HG02571 (cell line): ENCODE measurements around the gene LMCD1.
"Not testable (repeated sequence)": the region's sequence is repeated elsewhere in the genome, so short reads cannot be mapped to it uniquely, and the experiment has no call there.

Source experiments
- ATAC-seq: cut with Tn5 transposase; IDR thresholded peaks from one replicate; pipeline ENCODE4 v1.9.1; 2021; ENCODE audit warnings: mild to moderate bottlenecking, moderate library complexity; ENCODE audit not compliant: unreplicated experiment

LMCD1 gene

DNA sequence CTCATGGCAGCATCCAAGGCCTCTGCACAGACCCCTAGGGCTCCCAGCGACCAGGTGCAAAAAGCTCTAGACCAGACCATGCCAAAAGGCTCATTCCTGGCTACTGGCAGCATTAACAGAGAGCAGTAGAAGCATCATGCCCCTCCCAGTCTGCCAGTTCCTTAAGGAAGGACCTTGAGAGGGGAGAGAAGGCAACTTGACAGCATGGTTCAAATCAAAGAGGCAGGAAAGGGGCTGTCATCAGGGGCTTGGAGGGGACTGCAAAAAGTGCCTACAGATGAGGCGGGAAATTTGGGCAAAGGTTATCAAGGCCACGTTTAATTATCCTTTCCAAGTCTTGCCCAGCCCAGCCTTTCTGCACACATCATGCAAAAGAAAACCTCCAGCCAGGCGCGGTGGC, 78.3 kb downstream of the LMCD1 start:
- no peak for ATAC-seq

DNA sequence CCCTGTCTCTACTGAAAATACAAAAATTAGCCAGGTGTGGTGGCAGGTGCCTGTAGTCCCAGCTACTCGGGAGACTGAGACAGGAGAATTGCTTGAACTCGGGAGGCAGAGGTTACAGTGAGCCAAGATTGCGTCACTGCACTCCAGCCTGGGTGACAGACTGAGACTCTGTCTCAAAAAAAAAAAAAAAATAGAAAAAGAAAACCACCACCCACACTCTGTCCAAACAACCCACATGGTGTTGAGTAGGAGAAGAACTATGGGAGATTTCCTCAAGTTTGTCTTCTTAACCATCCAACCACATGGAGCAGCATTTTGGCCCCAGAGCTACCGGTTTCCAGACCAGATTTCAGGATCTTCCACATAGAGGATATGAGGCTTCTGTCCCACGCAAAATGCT, 78.8 kb downstream of the LMCD1 start:
- ATAC-seq = not testable (repeated sequence)

DNA sequence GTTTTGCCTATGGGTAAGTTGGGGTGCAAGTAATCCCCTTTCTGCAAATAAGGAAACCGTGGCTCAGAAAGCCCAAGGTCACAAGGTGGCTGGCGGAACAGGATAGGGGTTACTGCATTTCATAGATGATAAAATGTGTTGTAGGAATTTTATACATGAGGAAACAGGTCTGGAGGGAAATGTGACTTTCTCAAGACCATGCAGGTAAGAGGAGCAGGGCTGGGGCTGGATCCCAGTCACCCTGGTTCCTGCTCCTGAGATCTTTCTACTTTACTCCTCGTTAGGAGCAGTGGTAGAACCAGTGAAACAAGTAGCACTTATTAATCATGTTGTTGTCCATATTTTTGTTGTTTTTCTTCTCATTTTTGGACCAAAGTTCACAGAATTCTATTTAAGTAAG, 79.8 kb downstream of the LMCD1 start:
- no peak for ATAC-seq

DNA sequence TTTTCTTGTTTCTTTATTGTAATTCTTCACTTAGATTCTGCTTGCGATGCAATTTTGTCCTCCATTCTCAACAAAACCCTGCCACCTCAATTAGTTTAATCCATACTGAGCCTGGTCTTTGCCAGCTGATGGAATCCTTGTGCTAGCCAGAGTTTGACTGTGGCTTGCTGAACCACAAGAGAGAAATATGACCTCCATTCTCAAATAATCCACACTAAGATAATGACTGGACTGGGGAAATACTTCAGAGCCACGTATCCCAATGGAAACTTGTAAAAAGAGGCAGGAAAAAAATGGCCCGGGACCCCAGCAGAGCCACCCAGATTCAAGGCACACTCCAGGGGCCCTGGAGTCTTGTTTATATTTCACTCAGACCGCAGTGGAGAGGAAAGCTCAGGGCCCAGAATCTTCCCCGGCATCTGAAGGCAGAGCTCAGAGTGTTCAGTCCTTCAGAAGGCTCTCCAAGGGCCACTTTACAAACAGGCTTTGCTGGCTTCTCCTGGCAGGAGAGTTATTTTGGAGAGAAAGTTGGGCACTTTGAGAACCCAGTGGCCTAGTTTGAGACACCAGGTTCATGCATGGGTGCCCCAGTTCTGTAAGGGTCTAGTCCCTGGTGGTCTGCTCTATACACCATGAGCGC, 80.3 kb downstream of the LMCD1 start:
- no peak for ATAC-seq

DNA sequence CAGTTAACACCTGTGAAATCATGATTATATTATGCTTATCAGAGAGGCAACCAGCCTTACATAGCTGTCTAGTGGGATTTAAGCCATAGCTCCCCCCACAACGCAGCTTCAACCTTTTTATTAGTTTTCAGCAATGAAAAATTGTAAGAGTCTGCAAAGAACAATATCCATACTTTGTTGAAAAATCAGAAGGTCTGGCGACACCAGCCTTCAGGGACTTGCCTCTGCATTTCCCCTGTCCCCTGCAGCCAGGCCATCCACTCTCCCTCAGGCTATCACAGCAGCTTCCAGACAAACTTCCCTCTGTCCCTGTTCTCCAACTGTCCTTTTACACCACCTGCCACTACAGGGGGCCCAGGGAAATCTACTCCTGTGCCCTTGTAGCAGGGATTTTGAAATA, 83.0 kb downstream of the LMCD1 start:
- no peak for ATAC-seq

DNA sequence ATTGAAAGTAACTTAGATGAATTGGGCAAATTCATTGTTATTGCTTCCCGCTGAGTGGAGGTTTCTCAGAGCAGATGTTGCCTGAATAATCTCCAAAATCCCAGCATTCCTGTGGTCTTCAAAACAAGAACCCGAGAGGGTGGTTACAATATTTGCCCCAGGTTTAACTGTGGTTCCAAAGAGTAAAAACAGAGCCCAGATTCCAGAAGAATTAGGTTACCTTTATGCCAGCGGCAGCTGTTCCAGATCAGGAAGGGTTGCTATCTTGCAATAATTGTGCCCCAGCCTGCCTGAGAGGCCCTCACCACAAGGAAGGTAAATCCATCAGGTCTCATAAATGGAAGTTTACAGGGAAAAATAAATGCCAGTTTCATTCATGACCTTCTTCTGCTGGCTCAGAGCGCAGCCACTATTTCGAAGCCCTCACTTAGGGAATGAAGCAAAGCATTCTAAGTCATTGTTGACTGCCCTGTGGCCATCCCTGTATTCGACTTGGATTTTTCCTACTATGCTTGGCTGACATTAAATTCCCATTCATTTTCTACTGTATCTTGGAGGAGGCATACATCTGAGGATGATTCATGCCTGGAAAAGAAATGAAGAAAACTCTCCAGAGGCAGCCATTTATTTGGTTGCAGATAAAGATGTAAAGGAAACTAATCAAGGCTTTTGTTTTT, 88.4 kb downstream of the LMCD1 start:
- no peak for ATAC-seq

DNA sequence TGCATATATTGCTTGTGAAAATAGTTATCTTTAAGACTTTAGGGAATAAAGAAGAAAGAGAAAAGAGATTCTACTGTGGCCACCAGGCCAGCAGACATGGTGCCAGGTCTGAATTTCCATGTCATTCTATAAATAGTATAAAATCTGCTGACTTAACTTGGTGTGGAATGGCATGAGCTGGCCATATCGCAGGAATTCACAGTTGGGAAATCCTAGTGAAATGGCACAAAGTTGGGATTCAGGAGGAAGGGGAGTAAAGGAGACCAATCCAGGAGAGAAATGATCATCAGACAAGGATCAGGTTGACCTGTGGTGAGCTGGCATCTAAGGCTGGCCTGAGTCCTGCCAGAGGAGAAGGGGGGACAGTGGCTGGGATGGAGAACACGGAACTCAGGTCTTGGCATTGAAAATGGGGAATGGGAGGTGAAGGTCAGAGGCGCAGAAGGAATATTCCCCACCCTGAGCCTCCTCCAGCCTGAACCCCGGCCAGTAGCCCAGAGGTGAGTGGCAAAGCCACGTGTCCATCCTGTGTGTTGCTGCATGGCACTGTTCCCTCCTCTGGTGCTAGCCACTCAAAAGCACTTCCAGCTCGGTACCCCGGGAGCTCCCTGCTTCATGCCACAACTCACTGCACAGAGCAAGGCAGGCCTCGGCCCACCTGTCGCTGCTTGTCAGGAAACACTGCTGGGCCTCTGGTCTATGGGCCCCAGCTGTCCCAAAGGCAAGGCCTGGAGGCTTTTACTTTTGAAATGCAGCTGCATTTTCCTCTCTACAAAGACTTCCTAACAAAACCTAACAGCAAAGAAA, 91.6 kb downstream of the LMCD1 start:
- ATAC-seq = no peak

DNA sequence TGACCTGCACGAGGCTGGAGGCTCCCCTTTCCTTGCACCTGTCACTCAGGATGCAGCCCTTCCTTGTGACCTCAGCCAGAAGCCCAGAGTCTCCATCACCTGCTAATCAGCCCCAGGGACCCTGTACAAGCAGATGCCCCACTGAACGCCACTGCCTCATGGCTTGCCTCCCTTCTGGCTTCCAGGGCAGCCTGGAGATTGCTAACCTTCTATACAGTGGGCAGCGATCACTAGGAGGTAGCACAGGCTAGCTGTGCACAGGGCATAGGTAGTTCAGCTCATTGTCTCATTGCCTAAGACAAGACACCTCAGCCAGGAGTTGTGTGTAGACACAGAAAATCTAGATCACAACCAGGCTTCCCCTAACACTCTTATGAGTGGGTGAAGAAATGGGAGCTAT, 93.6 kb downstream of the LMCD1 start:
- ATAC-seq = no peak

DNA sequence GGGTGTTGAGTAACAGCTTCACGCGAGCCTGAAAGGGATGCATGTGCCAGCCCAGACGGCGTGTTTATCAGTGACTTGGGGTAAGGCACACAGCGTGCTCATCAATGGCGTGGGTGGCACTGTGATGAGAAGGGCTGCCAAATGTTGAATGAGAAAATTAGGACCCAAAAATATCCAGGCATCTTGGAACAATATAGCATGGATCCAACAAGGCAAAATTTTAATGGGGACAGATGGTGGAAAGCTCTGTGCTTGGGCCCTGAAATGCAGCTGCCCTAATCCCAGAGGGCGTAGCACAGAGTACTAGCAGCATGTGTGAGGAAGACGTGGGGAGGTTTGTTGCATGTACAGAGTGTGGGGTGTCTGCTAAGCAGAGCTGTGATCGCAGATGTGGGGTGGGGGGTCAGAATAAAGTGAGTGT, 94.1 kb downstream of the LMCD1 start:
- no peak for ATAC-seq

DNA sequence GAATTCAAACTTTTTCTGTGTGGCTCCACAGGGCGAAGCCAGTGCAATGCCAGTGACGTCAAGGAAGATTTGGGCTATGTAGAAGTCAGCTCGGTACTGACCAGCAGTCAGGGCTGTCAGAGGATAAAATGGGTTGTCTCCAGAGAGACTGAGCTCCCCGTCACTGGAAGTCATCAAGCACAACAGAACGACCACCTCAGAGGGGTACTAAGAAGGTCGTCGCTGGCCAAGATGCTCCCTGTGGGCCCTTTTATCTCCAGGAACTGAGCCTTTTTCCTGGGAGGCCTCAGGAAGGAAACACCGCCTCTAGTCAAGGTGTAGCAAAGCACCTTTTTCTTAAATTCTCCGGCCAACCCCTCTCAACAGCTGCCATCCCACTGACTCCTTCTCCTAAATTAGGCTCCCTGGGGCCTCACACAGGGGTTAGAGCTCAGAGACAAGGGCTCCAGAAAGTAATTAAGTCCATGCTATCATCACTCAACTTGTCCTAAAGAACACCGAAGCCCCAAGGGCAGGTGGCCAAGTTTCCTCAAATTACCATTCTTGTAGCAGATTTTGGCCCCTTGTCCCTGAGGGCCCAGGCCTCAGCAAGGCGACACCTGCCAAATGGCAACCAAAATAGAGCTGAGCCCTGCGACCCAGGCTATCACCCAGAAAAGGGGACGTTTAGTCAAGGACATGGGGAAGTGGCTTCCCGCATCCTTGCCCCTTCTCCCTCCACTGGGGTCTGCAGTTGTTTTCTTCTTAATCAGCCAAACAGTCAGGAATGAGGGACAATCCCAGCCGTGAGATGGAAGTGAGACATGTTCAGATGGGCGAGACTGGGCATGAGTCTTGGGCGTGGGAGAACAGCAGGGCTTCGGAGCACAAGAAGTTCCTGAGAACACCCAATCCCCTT, 94.9 kb downstream of the LMCD1 start:
- no peak for ATAC-seq

DNA sequence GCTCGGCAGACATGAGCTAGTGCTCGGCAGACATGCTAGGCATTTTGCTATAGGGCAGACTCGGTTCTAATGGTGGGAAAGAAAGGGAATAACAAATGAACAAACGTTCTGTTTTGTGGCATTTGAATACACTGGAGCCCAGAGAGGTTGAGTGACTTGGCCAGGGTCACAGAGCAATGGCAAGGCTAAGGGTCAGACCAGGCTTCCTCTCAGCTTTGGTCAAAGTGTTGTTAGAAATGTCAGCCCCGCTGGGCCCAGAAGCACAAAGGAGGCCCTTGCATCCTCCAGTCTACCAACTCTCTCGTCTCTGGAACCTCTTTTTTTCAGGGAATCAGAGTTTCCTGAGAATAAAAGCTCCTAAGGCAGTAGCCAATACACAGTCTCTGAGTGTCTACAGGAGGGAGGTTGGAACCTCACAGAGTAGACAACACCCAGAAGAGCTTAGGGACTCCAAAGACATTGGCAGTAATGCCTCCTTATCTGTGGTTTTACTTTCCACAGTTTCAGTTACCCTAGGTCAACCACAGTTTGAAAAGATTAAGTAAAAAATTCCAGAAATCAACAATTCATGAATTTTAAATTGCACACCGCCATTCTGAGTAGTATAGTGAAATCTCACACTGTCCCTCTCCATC, 95.7 kb downstream of the LMCD1 start:
- no peak for ATAC-seq

DNA sequence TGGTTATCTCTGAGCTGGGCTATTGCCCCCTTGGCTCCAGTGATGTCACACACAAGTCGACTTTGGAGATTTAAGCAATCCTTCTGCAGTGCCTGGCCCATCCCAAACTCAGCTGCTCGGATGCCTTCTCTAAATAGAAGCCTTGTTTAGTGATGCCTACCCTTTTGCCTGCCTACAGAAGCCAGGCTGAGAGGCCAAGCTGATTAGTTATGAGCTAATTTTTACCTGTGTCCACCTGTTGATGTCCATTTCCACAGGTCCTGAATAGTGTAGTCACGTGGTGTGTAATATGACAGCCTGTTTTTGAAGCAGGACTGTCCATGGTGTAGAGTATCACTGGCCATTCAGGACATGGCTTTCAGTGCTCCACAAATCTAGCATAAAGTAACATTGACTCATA, 97.5 kb downstream of the LMCD1 start:
- ATAC-seq = no peak

DNA sequence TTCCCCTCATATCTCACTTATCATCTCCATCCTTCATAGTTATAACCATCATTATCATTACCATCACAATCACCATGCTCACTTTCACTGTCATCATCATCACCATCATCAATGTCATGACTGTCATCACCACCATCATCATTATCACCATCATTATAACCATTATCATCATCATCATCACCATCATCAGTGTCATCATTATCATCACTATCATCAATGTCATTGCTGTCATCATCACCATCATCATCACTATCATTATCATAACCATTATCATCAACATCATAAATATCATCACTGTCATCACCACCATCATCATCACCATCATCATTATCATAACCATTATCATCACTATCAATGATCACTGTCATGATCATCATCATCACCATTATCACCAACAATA, 98.8 kb downstream of the LMCD1 start:
- no peak for ATAC-seq

DNA sequence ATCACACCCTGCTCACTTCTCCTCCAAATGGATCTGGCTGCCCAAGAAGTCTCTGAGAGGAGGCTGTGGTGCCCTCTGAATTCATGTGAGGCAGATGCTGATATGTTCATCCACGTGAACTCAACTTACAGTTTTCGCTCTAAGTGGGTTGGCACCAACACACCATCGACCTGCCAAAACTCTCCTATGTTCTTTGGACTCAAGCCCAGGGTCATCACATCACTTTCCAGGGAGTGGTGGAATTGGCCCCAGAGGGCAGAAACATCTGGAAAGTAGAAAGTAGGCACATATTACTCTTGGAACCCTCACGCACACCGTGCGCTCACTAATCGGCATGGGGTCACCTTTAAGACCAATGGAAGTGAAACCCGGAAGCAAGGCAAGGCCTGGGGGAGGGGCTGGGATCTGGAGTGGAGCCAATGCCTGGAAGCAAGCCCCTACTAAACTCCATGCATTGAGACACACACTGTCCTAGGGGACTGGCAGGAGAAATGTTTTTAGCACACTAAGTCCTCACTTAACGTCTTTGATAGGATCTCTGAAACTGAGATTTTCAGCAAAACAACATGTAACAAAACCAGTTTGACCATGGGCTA, 101.6 kb downstream of the LMCD1 start:
- no peak for ATAC-seq

DNA sequence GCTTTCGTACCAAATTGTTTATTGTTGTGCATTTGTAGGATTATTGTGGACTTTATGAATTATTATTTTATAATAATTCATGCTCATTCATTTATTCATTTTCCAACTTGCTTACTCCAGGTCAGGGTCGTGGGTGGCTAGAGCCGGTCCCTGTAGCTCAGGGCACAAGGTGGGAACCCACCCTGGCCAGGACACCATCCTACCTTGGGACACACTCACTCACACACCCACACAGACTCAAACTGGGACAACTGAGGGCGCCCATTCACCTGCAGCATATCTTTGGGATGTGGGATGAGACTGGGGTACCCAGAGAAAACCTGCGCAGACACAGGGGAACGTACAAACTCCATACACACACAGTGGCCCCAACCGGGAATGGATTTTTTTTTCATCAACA, 102.4 kb downstream of the LMCD1 start:
- ATAC-seq = no peak

DNA sequence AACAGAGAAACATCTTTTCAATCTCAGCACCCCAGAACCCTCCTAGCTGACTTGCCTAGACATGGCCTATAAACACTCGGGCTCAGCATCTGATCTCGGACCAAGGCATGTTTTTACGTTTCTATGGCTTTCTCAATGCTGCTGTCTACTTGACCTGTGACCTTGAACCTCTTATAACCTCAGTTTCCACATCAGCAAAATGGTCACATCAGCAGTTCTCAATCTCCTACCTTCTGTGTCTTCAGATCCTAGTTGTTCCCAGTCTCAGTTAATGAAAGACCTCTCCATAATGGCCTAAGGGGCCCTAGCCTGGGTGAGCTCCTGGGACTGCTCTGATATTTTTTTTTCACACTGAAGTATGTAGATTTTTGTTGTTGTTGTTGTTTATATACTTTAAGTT, 103.4 kb downstream of the LMCD1 start:
- ATAC-seq = no peak

DNA sequence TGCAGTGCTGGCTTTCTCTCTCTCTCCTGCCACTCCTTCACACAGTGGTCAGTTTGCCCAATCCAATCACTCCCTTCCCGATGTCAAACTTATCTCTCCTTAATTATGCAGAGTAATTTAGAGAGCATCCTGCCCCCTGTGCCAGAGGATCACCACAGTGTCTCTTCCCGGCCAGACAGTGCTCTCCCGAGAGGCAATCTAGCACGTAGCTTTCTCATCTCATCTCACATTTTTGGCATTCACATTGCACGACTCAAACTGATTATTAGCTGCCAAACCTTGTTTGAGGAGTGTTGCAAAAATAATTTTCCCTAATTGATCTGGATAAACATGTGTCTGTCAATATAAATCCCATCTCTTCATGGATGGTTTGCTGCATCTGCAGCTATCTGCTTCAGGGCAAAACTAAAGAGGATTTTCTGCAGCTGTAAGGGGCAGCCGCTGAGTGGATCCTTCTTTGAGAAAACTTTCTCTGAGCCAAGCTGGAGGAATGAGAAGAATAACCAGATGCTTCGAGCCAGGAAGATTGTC, 105.1 kb downstream of the LMCD1 start:
- ATAC-seq = no peak

DNA sequence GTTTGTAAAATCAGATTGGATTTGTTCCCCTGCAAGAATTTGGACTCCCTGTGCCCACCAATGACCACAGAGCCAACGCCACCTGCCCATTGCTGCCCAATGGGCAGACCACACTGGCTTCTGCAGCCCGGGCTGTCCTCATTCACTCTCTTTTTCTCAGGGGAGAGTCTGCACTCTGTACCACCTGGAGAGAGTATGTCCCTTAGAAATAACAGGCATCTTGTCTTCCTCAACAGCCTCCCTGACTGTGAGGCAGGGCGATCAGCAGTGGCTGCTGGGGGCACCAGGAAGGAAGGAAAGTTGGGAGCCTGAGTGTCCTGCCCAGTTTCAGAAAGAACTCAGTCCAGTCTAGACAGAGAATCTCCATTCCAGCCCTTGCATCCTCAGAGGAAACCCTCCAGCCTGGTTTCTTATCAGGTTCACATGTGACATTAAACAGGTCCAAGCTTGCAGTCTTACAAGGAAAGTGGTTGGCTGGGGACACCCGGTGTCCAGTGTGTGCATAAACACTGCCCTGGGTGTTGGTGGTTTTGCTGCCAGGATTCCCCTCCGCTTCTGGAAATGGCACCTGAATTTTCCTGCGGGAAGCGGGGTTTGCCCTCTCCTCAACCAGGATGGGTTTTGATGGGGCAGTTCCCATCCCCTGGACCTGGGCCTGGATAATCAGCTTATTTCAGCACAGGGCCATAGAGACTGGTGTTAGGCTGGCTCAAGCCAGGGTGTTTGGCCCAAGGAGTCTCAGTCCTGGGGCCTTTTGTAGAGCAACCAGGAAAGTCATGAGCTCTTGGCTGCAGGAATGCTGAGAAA, 105.8 kb downstream of the LMCD1 start:
- no peak for ATAC-seq
